Memory B cell (primary cell): Measurements from ENCODE around the gene ALDH4A1.

Experiments
- ATAC-seq: fragments of 150-1000 bp; cut with Tn5 transposase; 2 replicates; pipeline ENCODE4 v1.10.0; 2021; ENCODE audit warnings: low read depth, mild to moderate bottlenecking, moderate library complexity
- DNase-seq, 2 donors: peaks; one replicate each; pipeline ENCODE4 v3.0.0; 2022; ENCODE audit warnings: low spot score in 2 of 2
- H3K27ac Mint-ChIP-seq: one replicate; pipeline ENCODE4 v1.8.0; 2022; ENCODE audit warnings: mild to moderate bottlenecking, moderate library complexity, mixed read lengths
- H3K27me3 Mint-ChIP-seq: one replicate; pipeline ENCODE4 v1.8.0; 2022; ENCODE audit warnings: mixed read lengths
- H3K36me3 Mint-ChIP-seq: one replicate; pipeline ENCODE4 v1.8.0; 2022; ENCODE audit warnings: mild to moderate bottlenecking, mixed read lengths
- H3K4me1 Mint-ChIP-seq: one replicate; pipeline ENCODE4 v1.8.0; 2022; ENCODE audit warnings: mixed read lengths
- H3K4me3 Mint-ChIP-seq: one replicate; pipeline ENCODE4 v1.8.0; 2022; ENCODE audit warnings: mild to moderate bottlenecking, moderate library complexity, mixed read lengths
- H3K9me3 Mint-ChIP-seq: one replicate; pipeline ENCODE4 v1.8.0; 2022; ENCODE audit warnings: mixed read lengths

Gene ALDH4A1, protein sequence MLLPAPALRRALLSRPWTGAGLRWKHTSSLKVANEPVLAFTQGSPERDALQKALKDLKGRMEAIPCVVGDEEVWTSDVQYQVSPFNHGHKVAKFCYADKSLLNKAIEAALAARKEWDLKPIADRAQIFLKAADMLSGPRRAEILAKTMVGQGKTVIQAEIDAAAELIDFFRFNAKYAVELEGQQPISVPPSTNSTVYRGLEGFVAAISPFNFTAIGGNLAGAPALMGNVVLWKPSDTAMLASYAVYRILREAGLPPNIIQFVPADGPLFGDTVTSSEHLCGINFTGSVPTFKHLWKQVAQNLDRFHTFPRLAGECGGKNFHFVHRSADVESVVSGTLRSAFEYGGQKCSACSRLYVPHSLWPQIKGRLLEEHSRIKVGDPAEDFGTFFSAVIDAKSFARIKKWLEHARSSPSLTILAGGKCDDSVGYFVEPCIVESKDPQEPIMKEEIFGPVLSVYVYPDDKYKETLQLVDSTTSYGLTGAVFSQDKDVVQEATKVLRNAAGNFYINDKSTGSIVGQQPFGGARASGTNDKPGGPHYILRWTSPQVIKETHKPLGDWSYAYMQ

DNA sequence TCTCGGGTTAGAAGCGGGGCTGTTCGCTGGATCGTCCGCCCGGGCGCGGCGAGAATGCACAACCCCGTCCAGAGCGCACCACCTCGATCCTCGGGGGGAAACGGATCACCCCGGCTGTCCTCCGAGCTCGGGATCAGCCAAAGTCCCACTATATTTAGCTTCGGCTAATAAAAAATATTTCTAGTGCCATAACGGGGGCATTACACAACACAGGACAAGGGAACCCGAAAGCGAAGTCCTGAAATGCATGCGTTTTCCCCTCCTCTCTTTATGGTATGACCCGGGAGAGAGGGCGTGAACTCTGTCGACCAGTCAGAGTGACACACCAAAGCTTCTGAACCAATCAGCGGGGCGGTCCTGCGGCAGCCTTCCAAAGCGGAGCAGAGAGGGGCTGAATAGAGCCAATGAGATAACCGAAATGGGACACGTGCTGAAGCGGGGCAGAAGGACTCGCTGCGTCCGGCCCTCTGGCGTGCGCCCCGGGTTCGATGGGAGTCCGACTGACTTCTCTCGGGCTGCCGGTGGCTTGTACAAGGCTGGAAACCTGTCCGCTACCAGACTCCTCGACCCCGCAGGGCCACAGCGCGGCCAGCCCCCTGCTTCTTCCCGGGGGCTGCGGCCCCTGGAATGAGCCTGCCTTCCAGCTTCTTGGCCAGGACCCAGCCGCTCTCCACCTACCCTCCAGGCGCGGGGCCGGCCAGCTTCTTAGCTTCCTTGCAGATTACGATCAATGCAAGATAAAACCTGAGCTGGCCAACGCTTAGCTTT, at the start of gene ALDH4A1:
ALDH4A1 (minus strand) TSS at position 33 of the 768 bp plus-strand sequence; CDS start at position 1, 32 bp downstream.
- Mint-ChIP-seq H3K27ac (peak within 1 kb of the TSS; percentile 92), H3K9me3 (no peaks in the 10 kb centered on the region), H3K4me1 (peaks cover 12% of the 10 kb centered on the region), H3K27me3 (no peaks in the 10 kb centered on the region), H3K4me3 (peak within 1 kb of the TSS; percentile 99), H3K36me3 (no peaks in the 10 kb centered on the region)
- peak; percentile 84 to 90 for DNase-seq
- peak; percentile 93 for ATAC-seq

DNA sequence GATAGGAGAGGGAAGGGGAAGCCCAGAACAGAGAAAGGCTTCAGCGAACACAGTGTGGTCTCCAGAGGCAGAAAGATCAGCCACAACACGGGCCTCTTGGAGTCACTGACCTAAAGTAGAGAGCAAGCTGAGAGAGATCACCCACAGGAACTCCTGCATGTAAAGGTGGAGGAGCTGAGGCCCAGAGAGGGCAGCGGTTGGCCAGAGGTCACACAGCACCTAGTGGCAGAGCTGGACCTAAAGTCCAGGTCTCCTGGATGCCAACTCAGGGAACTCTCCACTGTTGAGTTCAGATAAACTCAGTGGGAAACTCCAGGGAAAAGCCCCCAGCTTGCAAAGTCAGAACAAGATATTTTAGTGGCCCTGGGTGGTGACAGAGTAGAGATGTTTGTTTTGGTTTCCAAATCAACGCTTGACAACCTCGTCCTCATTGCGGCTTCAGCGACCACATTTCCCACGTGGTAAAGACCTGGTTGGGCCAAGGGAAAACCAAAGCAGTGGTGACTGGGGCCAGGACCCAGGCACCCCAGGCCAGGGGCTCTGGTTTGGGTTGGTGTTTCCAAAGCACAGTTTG, 49.5 kb upstream of the ALDH4A1 start:
- peak overlapping the region; percentile 88 for H3K4me3 Mint-ChIP-seq
- no peaks in the 10 kb centered on the region for H3K27me3 Mint-ChIP-seq
- peak overlapping the region; percentile 100 for H3K27ac Mint-ChIP-seq
- H3K36me3 Mint-ChIP-seq = no peaks in the 10 kb centered on the region
- H3K4me1 Mint-ChIP-seq = peaks cover 59% of the 10 kb centered on the region
- ATAC-seq = peak; percentile 58
- DNase-seq = peak; percentile 60 to 73
- no peaks in the 10 kb centered on the region for H3K9me3 Mint-ChIP-seq

- Mint-ChIP-seq H3K36me3 (no peaks in the 10 kb centered on the region), H3K4me1 (peaks cover 60% of the 10 kb centered on the region), H3K27me3 (no peaks in the 10 kb centered on the region), H3K9me3 (no peaks in the 10 kb centered on the region), H3K4me3 (peak overlapping the region; percentile 88), H3K27ac (peak overlapping the region; percentile 100)
- DNase-seq (peak; percentile 52 to 62), ATAC-seq (peak; percentile 42)
These were observed 49.1 kb upstream of the ALDH4A1 start for GRCh38 chr1:18951416-18951815.

- DNase-seq (no peak), ATAC-seq (no peak)
- H3K27me3 Mint-ChIP-seq = no peaks in the 10 kb centered on the region
- H3K9me3 Mint-ChIP-seq = no peaks in the 10 kb centered on the region
- no peaks in the 10 kb centered on the region for H3K36me3 Mint-ChIP-seq
- peak overlapping the region; percentile 88 for H3K4me3 Mint-ChIP-seq
- H3K4me1 Mint-ChIP-seq = peaks cover 60% of the 10 kb centered on the region
- peak overlapping the region; percentile 100 for H3K27ac Mint-ChIP-seq
These were observed 48.2 kb upstream of the ALDH4A1 start for GRCh38 chr1:18950401-18951026.

GRCh38 chr1:18949686-18950400, 47.5 kb upstream of the ALDH4A1 start:
- Mint-ChIP-seq H3K4me1 (peaks cover 57% of the 10 kb centered on the region), H3K27me3 (no peaks in the 10 kb centered on the region), H3K27ac (peak overlapping the region; percentile 100), H3K9me3 (no peaks in the 10 kb centered on the region), H3K36me3 (no peaks in the 10 kb centered on the region), H3K4me3 (peak overlapping the region; percentile 88)
- ATAC-seq (no peak), DNase-seq (no peak)

GRCh38 chr1:18948913-18949685, 46.7 kb upstream of the ALDH4A1 start:
- Mint-ChIP-seq H3K27ac (peak overlapping the region; percentile 100), H3K36me3 (no peaks in the 10 kb centered on the region), H3K9me3 (no peaks in the 10 kb centered on the region), H3K4me3 (peak overlapping the region; percentile 88), H3K4me1 (peaks cover 55% of the 10 kb centered on the region), H3K27me3 (no peaks in the 10 kb centered on the region)
- ATAC-seq = no peak
- no peak for DNase-seq

- H3K27ac Mint-ChIP-seq = peak overlapping the region; percentile 100
- DNase-seq = no peak
- peaks cover 3% of the 10 kb centered on the region for H3K36me3 Mint-ChIP-seq
- H3K4me1 Mint-ChIP-seq = peaks cover 54% of the 10 kb centered on the region
- H3K9me3 Mint-ChIP-seq = no peaks in the 10 kb centered on the region
- ATAC-seq = no peak
- no peaks in the 10 kb centered on the region for H3K27me3 Mint-ChIP-seq
- H3K4me3 Mint-ChIP-seq = peak overlapping the region; percentile 22
These were observed 45.9 kb upstream of the ALDH4A1 start for GRCh38 chr1:18948048-18948912.

GRCh38 chr1:18947570-18947969, 45.2 kb upstream of the ALDH4A1 start:
- Mint-ChIP-seq H3K27ac (peak overlapping the region; percentile 100), H3K36me3 (peaks cover 3% of the 10 kb centered on the region), H3K4me1 (peaks cover 49% of the 10 kb centered on the region), H3K9me3 (no peaks in the 10 kb centered on the region), H3K4me3 (no peak overlapping the region), H3K27me3 (no peaks in the 10 kb centered on the region)
- no peak for ATAC-seq
- no peak for DNase-seq

GRCh38 chr1:18946550-18947381, 44.4 kb upstream of the ALDH4A1 start:
- ATAC-seq (no peak), DNase-seq (no peak)
- H3K9me3 Mint-ChIP-seq = no peaks in the 10 kb centered on the region
- H3K4me3 Mint-ChIP-seq = no peak overlapping the region
- H3K36me3 Mint-ChIP-seq = peaks cover 3% of the 10 kb centered on the region
- H3K27me3 Mint-ChIP-seq = no peaks in the 10 kb centered on the region
- peaks cover 46% of the 10 kb centered on the region for H3K4me1 Mint-ChIP-seq
- peak overlapping the region; percentile 31 for H3K27ac Mint-ChIP-seq

DNA sequence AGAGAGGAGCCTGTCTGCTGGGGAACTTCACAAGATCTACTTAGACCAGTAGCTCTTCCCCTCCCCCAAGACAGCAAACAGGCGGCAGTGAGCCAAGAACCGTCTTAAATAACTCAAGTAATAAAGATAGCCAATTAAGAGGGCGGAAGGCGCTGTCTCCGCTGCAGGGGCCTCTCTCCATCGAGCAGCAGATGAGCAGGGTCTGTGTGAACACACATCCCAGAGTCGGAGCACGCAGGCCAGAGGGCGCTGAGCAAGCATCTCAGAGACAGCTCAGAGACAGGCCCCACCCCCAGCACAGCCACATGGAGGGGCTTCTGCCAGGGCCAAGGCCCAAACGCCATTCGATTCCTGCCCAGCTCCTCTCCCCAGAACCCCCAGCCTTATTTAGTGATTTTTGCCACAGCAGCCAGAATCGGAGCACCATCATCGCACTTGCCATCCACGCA, 43.1 kb upstream of the ALDH4A1 start:
- DNase-seq (no peak), ATAC-seq (no peak)
- Mint-ChIP-seq H3K27ac (peak overlapping the region; percentile 7), H3K27me3 (no peaks in the 10 kb centered on the region), H3K36me3 (peaks cover 3% of the 10 kb centered on the region), H3K9me3 (no peaks in the 10 kb centered on the region), H3K4me3 (no peak overlapping the region), H3K4me1 (peaks cover 46% of the 10 kb centered on the region)

DNA sequence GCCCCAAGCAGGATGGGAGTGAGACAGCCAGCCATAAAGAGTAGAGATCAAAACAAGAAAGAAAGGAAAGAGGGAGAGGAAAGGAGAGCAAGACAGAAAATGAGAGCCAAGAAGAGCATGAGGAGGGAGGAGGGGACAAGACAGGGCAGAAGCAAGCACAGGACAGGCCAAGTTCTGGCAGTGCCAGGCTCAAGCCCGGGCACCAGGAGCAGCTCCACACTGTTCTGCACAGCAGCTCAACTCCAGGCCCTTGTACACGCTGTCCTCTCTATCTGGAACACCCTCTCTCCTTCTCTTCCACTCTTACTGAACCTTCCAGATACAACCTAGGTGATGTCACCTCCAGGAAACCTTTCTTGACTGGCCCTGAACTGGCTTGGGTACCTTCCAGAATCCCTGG, 42.5 kb upstream of the ALDH4A1 start:
- ATAC-seq (no peak), DNase-seq (no peak)
- H3K36me3 Mint-ChIP-seq = peaks cover 3% of the 10 kb centered on the region
- no peaks in the 10 kb centered on the region for H3K27me3 Mint-ChIP-seq
- H3K4me3 Mint-ChIP-seq = no peak overlapping the region
- no peaks in the 10 kb centered on the region for H3K9me3 Mint-ChIP-seq
- peaks cover 44% of the 10 kb centered on the region for H3K4me1 Mint-ChIP-seq
- H3K27ac Mint-ChIP-seq = peak overlapping the region; percentile 7
